HEK293 (cell line): ENCODE results near the gene SIAE.

Experiments used
- CTCF ChIA-PET: fragments of 350-600 bp; formaldehyde crosslinking; extraction: SDS; loops from one replicate; lab custom pipeline; 2021; ENCODE audit warnings: antibody characterized with exemption; lab: Yijun Ruan, JAX
- POLR2A ChIA-PET: fragments of 300-600 bp; formaldehyde crosslinking; extraction: SDS; loops from one replicate; lab custom pipeline; 2020; ENCODE audit warnings: antibody characterized with exemption, inconsistent platforms; lab: Yijun Ruan, JAX
- H3K27ac ChIP-seq: fragments of 200-500 bp; sonication (Bioruptor generic); 2 replicates; pipeline ENCODE4 v1.5.1; 2014; ENCODE audit warnings: low read depth, low read length, control low read depth, inconsistent platforms; ENCODE audit errors: extremely low read depth
- H3K36me3 ChIP-seq, 2 experiments: fragments of 200-500 bp in 1 of 2; sonication (Bioruptor generic) in 1 of 2; 1 replicate in 1 of 2; 2 replicates in 1 of 2; pipeline ENCODE4 v1.5.1; 2014 to 2017; ENCODE audit warnings: inconsistent platforms in 2 of 2, low read length in 2 of 2; ENCODE audit not compliant: control insufficient read depth in 2 of 2, insufficient read depth in 1 of 2
- H3K4me1 ChIP-seq: fragments of 200-500 bp; sonication (Bioruptor generic); 2 replicates; pipeline ENCODE4 v1.5.1; 2014; ENCODE audit warnings: mild to moderate bottlenecking, low read length, inconsistent platforms; ENCODE audit not compliant: control insufficient read depth, insufficient read depth
- H3K4me3 ChIP-seq: 2 replicates; pipeline ENCODE4 v1.5.1; 2011; ENCODE audit warnings: low read depth, mild to moderate bottlenecking, control low read depth, low read length, moderate library complexity
- H3K9me3 ChIP-seq: fragments of 200-500 bp; sonication (Bioruptor generic); 2 replicates; pipeline ENCODE4 v1.5.1; 2014; ENCODE audit warnings: low read depth, low read length, inconsistent platforms; ENCODE audit not compliant: control insufficient read depth, insufficient read depth
- BCL11A ChIP-seq: fragments of 450-650 bp; formaldehyde crosslinking; IDR thresholded peaks from 2 replicates; pipeline ENCODE4 v1.5.1; 2016; ENCODE audit warnings: low read depth, missing biosample characterization, missing genetic modification characterization
- HOXC10 ChIP-seq: sonication (generic); formaldehyde crosslinking; IDR thresholded peaks from 2 replicates; pipeline ENCODE4 v1.8.1; 2023; ENCODE audit warnings: mild to moderate bottlenecking, missing genetic modification reagents
- HOXD13 ChIP-seq: sonication (generic); formaldehyde crosslinking; IDR thresholded peaks from 2 replicates; pipeline ENCODE4 v1.8.0; 2022; ENCODE audit warnings: missing genetic modification reagents, borderline replicate concordance
- MYNN ChIP-seq: fragments of 450-650 bp; formaldehyde crosslinking; IDR thresholded peaks from 2 replicates; pipeline ENCODE4 v1.5.1; 2016; ENCODE audit warnings: missing biosample characterization, missing genetic modification characterization, borderline replicate concordance
- OVOL3 ChIP-seq: fragments of 450-650 bp; formaldehyde crosslinking; IDR thresholded peaks from 2 replicates; pipeline ENCODE4 v1.5.1; 2016; ENCODE audit warnings: missing biosample characterization, missing genetic modification characterization
- PBX3 ChIP-seq: sonication (generic); formaldehyde crosslinking; IDR thresholded peaks from 2 replicates; pipeline ENCODE4 v1.8.1; 2022; ENCODE audit warnings: mild to moderate bottlenecking, moderate library complexity, missing genetic modification reagents
- SP2 ChIP-seq: fragments of 450-650 bp; formaldehyde crosslinking; IDR thresholded peaks from 2 replicates; pipeline ENCODE4 v1.5.1; 2016; ENCODE audit warnings: missing biosample characterization, missing genetic modification characterization
- YY2 ChIP-seq: fragments of 450-650 bp; formaldehyde crosslinking; IDR thresholded peaks from 2 replicates; pipeline ENCODE4 v1.5.1; 2016; ENCODE audit warnings: missing biosample characterization, missing genetic modification characterization
- ZBTB26 ChIP-seq: fragments of 450-650 bp; formaldehyde crosslinking; optimal IDR thresholded peaks from 2 replicates; pipeline ENCODE3; 2016; ENCODE audit warnings: missing biosample characterization, mild to moderate bottlenecking, missing genetic modification characterization
- ZNF274 ChIP-seq, 2 experiments: fragments of 200-500 bp in 1 of 2; fragments of 450-650 bp in 1 of 2; sonication (Bioruptor generic) in 1 of 2; formaldehyde crosslinking in 1 of 2; IDR thresholded peaks; 2 replicates each; pipeline versions ENCODE4 v1.5.1 to v1.6.1; 2014 to 2016; ENCODE audit warnings: borderline replicate concordance in 1 of 2, inconsistent platforms in 1 of 2, low read length in 1 of 2, missing biosample characterization in 1 of 2, missing genetic modification characterization in 1 of 2
- ZNF324 ChIP-seq: fragments of 450-650 bp; formaldehyde crosslinking; IDR thresholded peaks from 2 replicates; pipeline ENCODE4 v1.5.1; 2016; ENCODE audit warnings: missing biosample characterization, missing genetic modification characterization
- ZNF350 ChIP-seq: fragments of 450-650 bp; formaldehyde crosslinking; IDR thresholded peaks from 2 replicates; pipeline ENCODE4 v1.5.0; 2017; ENCODE audit warnings: missing biosample characterization, mild to moderate bottlenecking, missing genetic modification characterization
- ZNF391 ChIP-seq: fragments of 450-650 bp; formaldehyde crosslinking; IDR thresholded peaks from 2 replicates; pipeline ENCODE4 v1.5.1; 2016; ENCODE audit warnings: low read depth, missing biosample characterization, missing genetic modification characterization, borderline replicate concordance
- ZNF514 ChIP-seq: fragments of 450-650 bp; formaldehyde crosslinking; IDR thresholded peaks from 2 replicates; pipeline ENCODE4 v1.5.1; 2016; ENCODE audit warnings: missing biosample characterization, missing genetic modification characterization
- ZNF518A ChIP-seq: fragments of 450-650 bp; formaldehyde crosslinking; conservative IDR thresholded peaks from 2 replicates; pipeline ENCODE4 v1.5.1; 2016; ENCODE audit warnings: low read depth, missing biosample characterization, missing genetic modification characterization
- ZNF544 ChIP-seq: fragments of 450-650 bp; formaldehyde crosslinking; IDR thresholded peaks from 2 replicates; pipeline ENCODE4 v1.5.0; 2017; ENCODE audit warnings: missing biosample characterization, missing genetic modification characterization
- ZNF610 ChIP-seq: fragments of 450-650 bp; formaldehyde crosslinking; IDR thresholded peaks from 2 replicates; pipeline ENCODE4 v1.5.1; 2016; ENCODE audit warnings: missing biosample characterization, missing genetic modification characterization, borderline replicate concordance
- ZNF670 ChIP-seq: fragments of 450-650 bp; formaldehyde crosslinking; IDR thresholded peaks from 2 replicates; pipeline ENCODE4 v1.5.1; 2016; ENCODE audit warnings: missing biosample characterization, missing genetic modification characterization, low read depth
- ZNF692 ChIP-seq: fragments of 450-650 bp; formaldehyde crosslinking; IDR thresholded peaks from 2 replicates; pipeline ENCODE4 v1.5.1; 2016; ENCODE audit warnings: missing biosample characterization, missing genetic modification characterization
- ZNF747 ChIP-seq: fragments of 450-650 bp; formaldehyde crosslinking; IDR thresholded peaks from 2 replicates; pipeline ENCODE4 v1.5.1; 2016; ENCODE audit warnings: missing biosample characterization, missing genetic modification characterization
- ZNF768 ChIP-seq: fragments of 450-650 bp; formaldehyde crosslinking; IDR thresholded peaks from 2 replicates; pipeline ENCODE4 v1.5.1; 2018; ENCODE audit warnings: missing biosample characterization, mild to moderate bottlenecking, missing genetic modification characterization

Gene SIAE

GRCh38 chr11:124640666-124641065, 32.9 kb downstream of the SIAE start (continued):
- no peak for TF ChIP-seq ZNF692 (tag by site-specific recombination)
- no peak for TF ChIP-seq BCL11A (tag by site-specific recombination)
- no peak for TF ChIP-seq ZNF768 (tag by site-specific recombination)
- no peak for TF ChIP-seq ZNF391 (tag by site-specific recombination)
- no peak for TF ChIP-seq HOXD13 (CRISPR knock-in tag)
- TF ChIP-seq ZNF324 (tag by site-specific recombination), result no peak

GRCh38 chr11:124639186-124639585, 34.4 kb downstream of the SIAE start:
- no peaks in the 10 kb centered on the region for H3K4me1 ChIP-seq
- H3K27ac ChIP-seq, result no peak overlapping the region
- POLR2A ChIA-PET, result interaction anchor here (0.6 kb wide), 1 partner anchor 14 kb away, joined by 3 read pairs; no protein-coding TSS in a partner anchor
- TF ChIP-seq HOXC10 (CRISPR knock-in tag) (no peak), PBX3 (CRISPR knock-in tag) (no peak), ZNF747 (no peak)
- TF ChIP-seq, all 188 proteins: peak for 0
- CTCF ChIA-PET, result interaction anchor here (0.6 to 1.4 kb wide), 4 partner anchors 127 to 223 kb away, joined by 3 to 6 read pairs (median 4); no protein-coding TSS in a partner anchor
- Histone ChIP-seq H3K4me3 (no peak overlapping the region), H3K9me3 (no peaks in the 10 kb centered on the region), H3K36me3 (peaks cover under 1 to 54% of the 10 kb centered on the region in 2 experiments; a peak in 2 of 3 replicates)

GRCh38 chr11:124638500-124638899, 35.0 kb downstream of the SIAE start:
- Histone ChIP-seq H3K27ac (no peak overlapping the region), H3K36me3 (peaks cover 6 to 61% of the 10 kb centered on the region in 2 experiments; a peak in 2 of 3 replicates), H3K4me1 (no peaks in the 10 kb centered on the region), H3K9me3 (no peaks in the 10 kb centered on the region), H3K4me3 (no peak overlapping the region)
- no peak for TF ChIP-seq ZNF670 (tag by site-specific recombination)
- POLR2A ChIA-PET, result no interaction called here
- CTCF ChIA-PET, result interaction anchor here (0.6 to 1.4 kb wide), 5 partner anchors 124 to 236 kb away, joined by 3 to 5 read pairs (median 3); partner anchors contain the start of gene ESAM

- Histone ChIP-seq H3K4me3 (no peak overlapping the region), H3K9me3 (no peaks in the 10 kb centered on the region), H3K4me1 (no peaks in the 10 kb centered on the region), H3K36me3 (peaks cover 6 to 86% of the 10 kb centered on the region in 2 experiments), H3K27ac (no peak overlapping the region)
- ChIA-PET POLR2A (interaction anchor here (1.0 kb wide), 1 partner anchor 13 kb away, joined by 3 read pairs; the partner anchor contains the start of gene TBRG1), CTCF (no interaction called here)
- TF ChIP-seq ZNF610 (tag by site-specific recombination) (no peak), ZBTB26 (tag by site-specific recombination) (no peak), OVOL3 (tag by site-specific recombination) (no peak), YY2 (tag by site-specific recombination) (no peak), SP2 (tag by site-specific recombination) (no peak), ZNF544 (tag by site-specific recombination) (no peak), ZNF518A (tag by site-specific recombination) (no peak), ZNF514 (tag by site-specific recombination) (no peak), MYNN (tag by site-specific recombination) (no peak), ZNF350 (tag by site-specific recombination) (no peak), ZNF274 (IDR thresholded peaks at IDR 0.05; ENCODE audit: low read length) (no peak), ZNF274 (tag by site-specific recombination; IDR thresholded peaks at IDR 0.05; ENCODE audit: borderline replicate concordance) (no peak)
These were observed 37.6 kb downstream of the SIAE start for GRCh38 chr11:124635932-124636331.
